Stomach (tissue), 4 donors: Measurements from ENCODE around the gene LY6G5B.

ENCODE experiments used
- EP300 ChIP-seq: sonication (generic); formaldehyde crosslinking; IDR thresholded peaks from one replicate; pipeline ENCODE4 v1.6.1; 2017; ENCODE audit warnings: antibody characterized with exemption
- POLR2A ChIP-seq, 4 donors: fragments of 450-650 bp; IDR thresholded peaks; one replicate each; pipeline ENCODE4 v1.6.1; 2016; ENCODE audit warnings: antibody characterized with exemption in 4 of 4, control low read depth in 2 of 4, mild to moderate bottlenecking in 1 of 4, moderate library complexity in 1 of 4
- POLR2AphosphoS5 ChIP-seq, 3 donors: sonication (generic); formaldehyde crosslinking; IDR thresholded peaks; one replicate each; pipeline ENCODE4 v1.6.1; 2016; ENCODE audit warnings: antibody characterized with exemption in 3 of 3
- TF ChIP-seq, protein P1 (sequence below), 7 experiments: fragments of 450-650 bp in 4 of 7; fragments of 200-600 bp in 3 of 7; sonication (generic) in 3 of 7; IDR thresholded peaks; one replicate each; pipeline ENCODE4 v1.5.1; 2016 to 2019; ENCODE audit warnings: antibody characterized with exemption in 7 of 7, control low read depth in 2 of 7, mild to moderate bottlenecking in 1 of 7

DNA sequence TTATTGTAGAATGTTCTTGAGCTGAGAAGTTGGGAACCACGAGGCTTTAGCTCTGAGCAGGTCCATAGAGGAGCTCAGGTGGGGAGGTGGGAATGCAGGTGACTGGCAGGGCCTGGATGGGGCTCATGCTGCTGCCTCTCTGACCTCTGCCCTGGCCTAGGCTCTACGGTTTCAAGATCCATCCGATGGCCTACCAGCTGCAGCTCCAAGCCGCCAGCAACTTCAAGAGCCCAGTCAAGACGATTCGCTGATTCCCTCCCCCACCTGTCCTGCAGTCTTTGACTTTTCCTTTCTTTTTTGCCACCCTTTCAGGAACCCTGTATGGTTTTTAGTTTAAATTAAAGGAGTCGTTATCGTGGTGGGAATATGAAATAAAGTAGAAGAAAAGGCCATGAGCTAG, at the start of gene LY6G5B:
- TF ChIP-seq EP300 (no peak), POLR2AphosphoS5 (IDR thresholded peaks at IDR 0.05) (no peak), POLR2A (IDR thresholded peaks at IDR 0.05) (no peak)
- TF ChIP-seq, protein P1, sequence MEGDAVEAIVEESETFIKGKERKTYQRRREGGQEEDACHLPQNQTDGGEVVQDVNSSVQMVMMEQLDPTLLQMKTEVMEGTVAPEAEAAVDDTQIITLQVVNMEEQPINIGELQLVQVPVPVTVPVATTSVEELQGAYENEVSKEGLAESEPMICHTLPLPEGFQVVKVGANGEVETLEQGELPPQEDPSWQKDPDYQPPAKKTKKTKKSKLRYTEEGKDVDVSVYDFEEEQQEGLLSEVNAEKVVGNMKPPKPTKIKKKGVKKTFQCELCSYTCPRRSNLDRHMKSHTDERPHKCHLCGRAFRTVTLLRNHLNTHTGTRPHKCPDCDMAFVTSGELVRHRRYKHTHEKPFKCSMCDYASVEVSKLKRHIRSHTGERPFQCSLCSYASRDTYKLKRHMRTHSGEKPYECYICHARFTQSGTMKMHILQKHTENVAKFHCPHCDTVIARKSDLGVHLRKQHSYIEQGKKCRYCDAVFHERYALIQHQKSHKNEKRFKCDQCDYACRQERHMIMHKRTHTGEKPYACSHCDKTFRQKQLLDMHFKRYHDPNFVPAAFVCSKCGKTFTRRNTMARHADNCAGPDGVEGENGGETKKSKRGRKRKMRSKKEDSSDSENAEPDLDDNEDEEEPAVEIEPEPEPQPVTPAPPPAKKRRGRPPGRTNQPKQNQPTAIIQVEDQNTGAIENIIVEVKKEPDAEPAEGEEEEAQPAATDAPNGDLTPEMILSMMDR (IDR thresholded peaks at IDR 0.05) = no peak
